Motor neuron (in vitro differentiated cells): ENCODE results near the gene TYMS. TPM values are rescaled to one million over a fixed set of nuclear protein-coding genes. Genes with fewer than 3 reads are reported as not detected.
"Not testable (repeated sequence)": the region's sequence is repeated elsewhere in the genome, so short reads cannot be mapped to it uniquely, and the experiment has no call there.

ENCODE experiments used
- ATAC-seq, 8 experiments: fragments of 200-7000 bp; cut with Tn5 transposase; replicated peaks in 6 of 8; 2 replicates each; pipeline ENCODE4 v1.8.0; 2021; ENCODE audit warnings: mild to moderate bottlenecking in 8 of 8, moderate library complexity in 8 of 8
- H3K27ac ChIP-seq, 2 donors: fragments of 250-450 bp; sonication (Bioruptor Pico); 2 replicates each; pipeline ENCODE4 v1.9.0; 2021; ENCODE audit warnings: antibody characterized with exemption in 2 of 2, mild to moderate bottlenecking in 2 of 2, moderate library complexity in 1 of 2
- H3K4me1 ChIP-seq, 2 donors: fragments of 250-450 bp; sonication (Bioruptor Pico); replicated peaks in 1 of 2; 2 replicates each; pipeline ENCODE4 v1.6.1; 2021; ENCODE audit warnings: antibody characterized with exemption in 2 of 2, mild to moderate bottlenecking in 2 of 2, moderate library complexity in 1 of 2
- H3K4me3 ChIP-seq, 5 donors: fragments of 250-450 bp; sonication (Bioruptor Pico); 2 replicates each; pipeline ENCODE4 v1.9.0; 2021; ENCODE audit warnings: antibody characterized with exemption in 5 of 5, mild to moderate bottlenecking in 5 of 5, moderate library complexity in 4 of 5
- whole genome bisulfite sequencing, 10 experiments: fragments of 450-650 bp; shearing (Covaris generic); methylation state at CpG; one replicate each; pipeline ENCODE4 v1.0.0; 2022; 5-methylcytosine and 5-hydroxymethylcytosine counted together
- in situ Hi-C, 9 experiments: fragments of 400-800 bp; cut with MboI; loops; one replicate each; pipeline ENCODE4 v1.15.0; 2021; ENCODE audit warnings: low sequenced_read_pairs in 9 of 9, low pct_unique_long_range_greater_than_20kb in 2 of 9; ENCODE audit not compliant: unreplicated experiment in 9 of 9
- total RNA-seq, 8 experiments: library from RNA; unstranded; fragments of 300-600 nt; gene quantifications; 2 replicates each; pipeline versions ENCODE4 v1.2.3 to v1.2.4, GENCODE V29; 2022

TYMS gene
- total RNA-seq, 8 experiments from 2014 or later: 6.5 to 127 (median 14.7) TPM

DNA sequence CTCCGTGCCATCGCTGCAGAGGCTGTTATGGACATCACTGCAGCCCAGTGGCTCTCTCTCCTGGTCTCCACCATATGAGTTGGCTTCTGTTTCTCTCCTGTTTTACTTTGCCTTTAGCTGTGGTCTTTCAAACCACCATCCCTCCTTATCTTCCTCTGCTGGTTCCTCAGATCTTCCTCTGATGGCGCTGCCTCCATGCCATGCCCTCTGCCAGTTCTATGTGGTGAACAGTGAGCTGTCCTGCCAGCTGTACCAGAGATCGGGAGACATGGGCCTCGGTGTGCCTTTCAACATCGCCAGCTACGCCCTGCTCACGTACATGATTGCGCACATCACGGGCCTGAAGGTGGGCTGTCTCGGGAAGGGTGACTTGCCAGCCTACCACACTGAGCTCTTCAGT, 13.1 kb downstream of the TYMS start:
- no peak for ATAC-seq
- Histone ChIP-seq H3K4me1 (no peaks in the 10 kb centered on the region), H3K4me3 (no peak overlapping the region), H3K27ac (no peak overlapping the region)
- in situ Hi-C loops: no loop called here
- WGBS, 10 experiments: 93 to 100% (median 99%) methylated on average over 2 to 10 of the region's 11 CpGs

DNA sequence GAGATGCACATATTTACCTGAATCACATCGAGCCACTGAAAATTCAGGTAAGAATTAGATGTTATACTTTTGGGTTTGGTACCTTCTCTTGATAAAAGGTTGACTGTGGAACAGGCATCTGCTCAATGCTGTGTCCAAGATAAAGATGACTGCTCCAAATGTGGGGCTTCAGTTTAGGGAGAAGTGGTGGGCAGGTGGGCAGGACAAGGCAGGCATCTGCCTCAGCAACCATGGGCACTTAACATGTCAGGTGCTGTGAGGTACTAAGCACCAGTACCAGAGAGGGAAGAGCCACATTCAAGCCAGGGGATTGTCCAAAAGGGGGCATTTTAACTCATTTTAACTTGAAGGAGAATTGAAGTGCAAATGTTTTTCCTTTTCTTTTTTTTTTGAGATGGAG, 14.0 kb downstream of the TYMS start:
- H3K4me3 ChIP-seq: no peak overlapping the region
- no peaks in the 10 kb centered on the region for H3K4me1 ChIP-seq
- no peak overlapping the region for H3K27ac ChIP-seq
- 80 to 100% (median 100%) methylated on average over 1 of the region's 1 CpG; no CpG with 5 or more reads in 2 of the 10 experiments for WGBS, 10 experiments
- no peak for ATAC-seq
- in situ Hi-C loops: no loop called here

DNA sequence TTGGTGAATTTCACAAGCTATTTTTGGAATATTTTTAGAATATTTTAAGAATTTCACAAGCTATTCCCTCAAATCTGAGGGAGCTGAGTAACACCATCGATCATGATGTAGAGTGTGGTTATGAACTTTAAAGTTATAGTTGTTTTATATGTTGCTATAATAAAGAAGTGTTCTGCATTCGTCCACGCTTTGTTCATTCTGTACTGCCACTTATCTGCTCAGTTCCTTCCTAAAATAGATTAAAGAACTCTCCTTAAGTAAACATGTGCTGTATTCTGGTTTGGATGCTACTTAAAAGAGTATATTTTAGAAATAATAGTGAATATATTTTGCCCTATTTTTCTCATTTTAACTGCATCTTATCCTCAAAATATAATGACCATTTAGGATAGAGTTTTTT, 15.9 kb downstream of the TYMS start:
- no peak for ATAC-seq
- H3K27ac ChIP-seq: no peak overlapping the region
- H3K4me1 ChIP-seq: no peaks in the 10 kb centered on the region
- H3K4me3 ChIP-seq: no peak overlapping the region
- WGBS, 10 experiments: 60 to 100% (median 95%) methylated on average over 1 to 3 of the region's 3 CpGs; no CpG with 5 or more reads in 2 of the 10 experiments
- in situ Hi-C loops: no loop called here

DNA sequence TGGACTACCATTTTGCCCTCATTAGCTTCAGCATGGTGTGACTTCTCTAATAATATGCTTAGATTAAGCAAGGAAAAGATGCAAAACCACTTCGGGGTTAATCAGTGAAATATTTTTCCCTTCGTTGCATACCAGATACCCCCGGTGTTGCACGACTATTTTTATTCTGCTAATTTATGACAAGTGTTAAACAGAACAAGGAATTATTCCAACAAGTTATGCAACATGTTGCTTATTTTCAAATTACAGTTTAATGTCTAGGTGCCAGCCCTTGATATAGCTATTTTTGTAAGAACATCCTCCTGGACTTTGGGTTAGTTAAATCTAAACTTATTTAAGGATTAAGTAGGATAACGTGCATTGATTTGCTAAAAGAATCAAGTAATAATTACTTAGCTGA, 16.3 kb downstream of the TYMS start:
- no peaks in the 10 kb centered on the region for H3K4me1 ChIP-seq
- in situ Hi-C loops: no loop called here
- H3K4me3 ChIP-seq: no peak overlapping the region
- ATAC-seq: no peak
- no peak overlapping the region for H3K27ac ChIP-seq
- WGBS, 10 experiments: 27 to 100% (median 85%) methylated on average over 1 to 5 of the region's 5 CpGs

DNA sequence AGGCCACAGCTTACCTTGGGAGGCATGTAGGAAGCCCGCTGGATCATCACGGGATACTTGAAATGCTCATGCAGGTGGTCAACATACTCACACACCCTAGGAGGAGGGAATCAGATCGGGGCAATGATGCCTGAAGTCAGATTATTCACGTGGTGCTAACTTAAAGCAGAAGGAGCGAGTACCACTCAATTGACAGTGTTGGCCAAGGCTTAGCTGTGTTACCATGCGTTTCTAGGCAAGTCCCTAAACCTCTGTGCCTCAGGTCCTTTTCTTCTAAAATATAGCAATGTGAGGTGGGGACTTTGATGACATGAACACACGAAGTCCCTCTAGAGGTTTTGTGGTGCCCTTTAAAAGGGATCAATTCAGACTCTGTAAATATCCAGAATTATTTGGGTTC, 17.9 kb downstream of the TYMS start:
- no peak overlapping the region for H3K4me3 ChIP-seq
- 90 to 100% (median 100%) methylated on average over 1 to 5 of the region's 7 CpGs; no CpG with 5 or more reads in 1 of the 10 experiments for WGBS, 10 experiments
- in situ Hi-C loops: no loop called here
- no peaks in the 10 kb centered on the region for H3K4me1 ChIP-seq
- no peak for ATAC-seq
- H3K27ac ChIP-seq: no peak overlapping the region

DNA sequence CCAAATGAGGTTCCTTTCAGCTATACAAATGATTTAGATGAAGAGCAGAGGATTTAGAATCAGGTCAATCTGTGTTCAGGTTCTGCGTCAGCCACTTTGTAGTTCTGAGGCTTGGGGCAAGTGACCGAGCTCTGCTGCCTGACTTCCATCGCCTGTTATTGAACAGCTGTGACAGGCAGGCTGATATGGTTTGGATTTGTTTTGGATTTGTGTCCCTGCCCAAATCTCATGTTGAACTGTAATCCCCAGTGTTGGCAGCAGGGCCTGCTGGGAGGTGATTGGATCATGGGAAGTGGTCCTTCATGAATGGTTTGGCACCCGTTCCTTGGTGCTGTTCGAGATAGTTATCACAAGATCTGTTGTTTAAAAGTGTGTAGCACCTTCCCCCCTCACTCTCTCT, 18.6 kb downstream of the TYMS start:
- Histone ChIP-seq H3K4me3 (no peak overlapping the region), H3K27ac (no peak overlapping the region), H3K4me1 (no peaks in the 10 kb centered on the region)
- in situ Hi-C loops: no loop called here
- no peak for ATAC-seq
- 80 to 100% (median 95%) methylated on average over 1 to 4 of the region's 5 CpGs; no CpG with 5 or more reads in 3 of the 10 experiments for WGBS, 10 experiments

DNA sequence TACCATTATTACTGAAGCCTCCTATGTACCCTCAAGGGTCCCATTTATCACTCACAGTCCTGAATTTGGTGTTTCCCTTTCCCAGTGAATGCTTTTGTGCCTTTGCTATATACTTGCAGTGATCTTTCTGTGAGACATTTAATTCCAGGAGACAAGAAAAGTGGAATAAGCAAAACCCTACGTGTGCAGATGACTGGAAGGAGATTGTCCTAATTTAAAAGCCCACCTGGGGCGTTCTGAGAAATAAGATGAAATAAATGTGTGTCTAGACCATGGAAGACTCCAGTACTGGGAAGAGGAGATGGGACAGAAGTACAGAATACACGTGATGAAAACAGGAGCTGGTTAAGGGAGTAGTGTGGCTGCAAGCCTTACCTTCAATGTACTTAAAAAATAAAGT, 19.3 kb downstream of the TYMS start:
- 57 to 100% (median 100%) methylated on average over 1 to 3 of the region's 3 CpGs; no CpG with 5 or more reads in 1 of the 10 experiments for WGBS, 10 experiments
- Histone ChIP-seq H3K4me1 (no peaks in the 10 kb centered on the region), H3K27ac (no peak overlapping the region), H3K4me3 (no peak overlapping the region)
- in situ Hi-C loops: no loop called here
- ATAC-seq: no peak

DNA sequence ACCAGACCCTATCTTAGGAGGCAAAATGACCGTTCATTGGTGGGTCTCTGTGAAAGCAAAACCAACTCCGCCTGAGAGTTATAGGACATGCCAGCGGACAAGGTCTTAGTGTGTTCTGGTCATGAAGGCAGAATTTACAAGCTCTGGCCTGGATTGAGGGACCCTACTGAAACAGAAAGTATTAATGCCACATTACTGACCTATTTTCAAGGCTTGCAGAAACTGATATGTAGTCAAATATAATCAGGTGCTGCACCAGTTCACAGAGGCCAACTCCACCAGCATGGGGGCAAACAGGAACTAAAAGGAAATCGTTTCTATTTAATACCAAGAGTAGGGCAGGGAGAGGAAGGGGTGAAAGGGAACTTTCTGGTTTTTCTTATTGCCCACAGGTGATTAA, 19.7 kb downstream of the TYMS start:
- ATAC-seq: no peak
- WGBS, 10 experiments: 50 to 97% (median 69%) methylated on average over 1 to 4 of the region's 4 CpGs; no CpG with 5 or more reads in 2 of the 10 experiments
- in situ Hi-C loops: no loop called here
- H3K4me1 ChIP-seq: no peaks in the 10 kb centered on the region
- H3K4me3 ChIP-seq: no peak overlapping the region
- H3K27ac ChIP-seq: no peak overlapping the region

DNA sequence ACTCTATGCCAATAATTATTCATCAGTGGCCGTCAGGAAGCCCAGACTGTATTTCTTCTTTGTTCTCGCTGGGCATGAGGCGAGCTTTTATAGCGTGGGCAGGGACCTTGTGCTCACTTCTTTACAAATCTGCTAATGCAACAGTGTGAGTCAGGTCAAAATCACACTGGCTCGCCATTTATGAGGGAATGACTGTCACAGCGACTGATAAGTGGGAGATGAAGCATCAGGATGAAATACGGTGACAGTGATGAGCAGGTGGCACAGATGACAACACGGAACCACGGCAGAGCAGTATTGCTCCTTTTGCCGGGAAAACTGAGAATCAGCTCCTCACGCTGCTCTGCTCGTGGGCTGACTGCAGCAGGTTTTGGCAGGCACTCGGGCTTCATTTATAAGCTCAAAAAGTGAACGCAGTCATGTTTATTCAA, 20.5 kb downstream of the TYMS start:
- no peak overlapping the region for H3K27ac ChIP-seq
- in situ Hi-C loops: no loop called here
- WGBS, 10 experiments: 47 to 97% (median 88%) methylated on average over 2 to 12 of the region's 14 CpGs
- no peak overlapping the region for H3K4me3 ChIP-seq
- ATAC-seq: peak in 5 of 8 experiments; percentile 80 to 91 (median 85)
- H3K4me1 ChIP-seq: no peaks in the 10 kb centered on the region

DNA sequence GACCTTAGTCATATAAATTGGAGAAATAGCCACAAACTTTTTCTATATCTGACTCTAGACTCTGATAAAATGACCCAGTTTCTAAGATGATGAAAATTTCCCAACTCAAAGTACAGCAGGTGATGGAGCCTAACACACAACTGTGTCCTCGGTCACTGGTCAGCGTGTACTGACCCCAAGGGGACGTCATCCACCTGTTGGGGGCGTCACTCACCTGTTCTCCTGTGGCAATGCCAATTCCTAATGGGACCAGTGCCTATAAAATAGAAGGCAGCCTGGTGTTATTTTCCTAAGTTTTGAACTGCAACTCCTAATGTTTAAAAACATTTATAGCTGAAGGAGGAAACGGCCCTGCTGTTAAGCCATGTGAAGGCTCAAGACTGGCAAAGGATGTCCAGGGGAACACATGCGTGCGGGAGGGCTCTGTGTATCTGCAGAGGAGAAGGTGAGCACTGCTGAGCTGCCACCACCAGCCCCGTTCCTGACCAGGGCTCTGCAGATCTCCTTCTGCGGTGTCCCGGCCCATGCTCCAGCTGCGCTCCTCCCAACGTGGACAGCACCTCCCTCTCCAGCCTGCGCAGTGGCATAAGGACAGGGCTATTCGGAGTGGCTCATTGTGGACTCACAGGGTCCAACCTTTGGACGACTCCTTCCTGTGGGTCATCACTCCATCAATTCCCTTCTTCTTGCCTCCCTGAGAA, 21.2 kb downstream of the TYMS start:
- in situ Hi-C loops: no loop called here
- no peak for ATAC-seq
- WGBS, 10 experiments: 70 to 100% (median 92%) methylated on average over 1 to 11 of the region's 15 CpGs; no CpG with 5 or more reads in 4 of the 10 experiments

DNA sequence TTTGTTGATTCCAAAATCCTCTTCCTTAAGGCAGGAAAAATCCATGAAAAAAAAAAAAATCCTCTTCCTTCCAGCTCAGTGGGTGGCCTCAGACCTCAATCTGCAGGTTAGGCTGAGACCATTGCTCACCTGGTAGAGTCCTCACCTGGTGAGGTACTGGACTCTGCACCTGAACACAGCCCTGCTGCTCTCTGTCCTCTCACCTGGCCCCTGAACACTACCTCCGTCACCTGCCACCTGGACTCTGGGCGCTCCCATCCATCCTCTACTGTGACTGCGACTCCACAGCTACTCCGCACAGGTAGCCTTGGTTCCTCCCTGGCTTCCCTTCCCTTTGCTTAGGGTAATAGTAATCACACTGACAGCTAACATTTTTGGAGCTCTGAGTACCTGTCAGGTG, 22.1 kb downstream of the TYMS start:
- H3K27ac ChIP-seq: no peak overlapping the region
- in situ Hi-C loops: no loop called here
- no peak for ATAC-seq
- H3K4me3 ChIP-seq: no peak overlapping the region
- 94 to 100% (median 100%) methylated on average over 2 to 4 of the region's 4 CpGs; no CpG with 5 or more reads in 6 of the 10 experiments for WGBS, 10 experiments
- no peaks in the 10 kb centered on the region for H3K4me1 ChIP-seq

More for the DNA sequence above, 21.2 kb downstream of the TYMS start:
- H3K27ac ChIP-seq: no peak overlapping the region
- no peak overlapping the region for H3K4me3 ChIP-seq
- H3K4me1 ChIP-seq: no peaks in the 10 kb centered on the region

DNA sequence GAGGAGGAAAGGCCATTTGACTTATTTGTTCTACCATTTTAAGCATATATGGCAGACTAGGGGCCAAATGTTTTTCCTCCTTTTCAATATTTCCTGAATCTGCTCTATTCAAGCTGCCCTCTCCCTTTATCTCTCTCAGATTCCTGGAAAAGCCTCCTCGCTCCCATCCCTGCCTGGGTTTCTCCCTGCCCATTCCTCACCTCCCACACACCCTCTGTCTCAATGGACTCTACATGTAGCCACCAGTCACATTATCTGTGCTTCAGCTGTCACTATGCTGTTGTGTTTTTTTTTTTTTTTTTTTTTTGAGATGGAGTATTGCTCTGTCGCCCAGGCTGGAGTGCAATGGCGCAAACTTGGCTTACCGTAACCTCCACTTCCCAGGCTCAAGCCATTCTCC, 22.9 kb downstream of the TYMS start:
- no peak overlapping the region for H3K4me3 ChIP-seq
- ATAC-seq: no peak
- H3K4me1 ChIP-seq: no peaks in the 10 kb centered on the region
- H3K27ac ChIP-seq: no peak overlapping the region
- in situ Hi-C loops: no loop called here
- WGBS, 10 experiments: 88 to 100% (median 100%) methylated on average over 1 to 4 of the region's 4 CpGs; no CpG with 5 or more reads in 4 of the 10 experiments

DNA sequence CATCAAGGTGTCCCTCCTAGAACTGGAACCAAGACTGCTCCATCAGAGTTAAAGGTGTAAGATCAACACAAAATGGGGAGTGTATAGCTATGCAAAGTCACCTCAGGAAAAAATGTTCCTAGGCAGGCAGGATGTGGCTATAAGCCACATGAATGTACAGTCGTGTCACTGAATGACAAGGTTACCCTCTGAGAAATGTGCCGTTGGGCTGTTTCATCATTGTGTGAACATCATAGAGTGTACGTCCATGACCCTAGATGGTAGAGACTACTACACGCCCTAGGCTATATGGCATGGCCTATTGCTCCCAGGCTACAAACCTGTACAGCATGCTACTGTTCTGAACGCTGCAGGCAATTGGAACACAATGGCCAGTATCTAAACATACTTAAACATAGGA, 24.5 kb downstream of the TYMS start:
- no peak for ATAC-seq
- in situ Hi-C loops: no loop called here
- WGBS, 10 experiments: 80 to 100% (median 100%) methylated on average over 1 to 4 of the region's 5 CpGs; no CpG with 5 or more reads in 1 of the 10 experiments
- Histone ChIP-seq H3K4me1 (no peaks in the 10 kb centered on the region), H3K27ac (no peak overlapping the region), H3K4me3 (no peak overlapping the region)

DNA sequence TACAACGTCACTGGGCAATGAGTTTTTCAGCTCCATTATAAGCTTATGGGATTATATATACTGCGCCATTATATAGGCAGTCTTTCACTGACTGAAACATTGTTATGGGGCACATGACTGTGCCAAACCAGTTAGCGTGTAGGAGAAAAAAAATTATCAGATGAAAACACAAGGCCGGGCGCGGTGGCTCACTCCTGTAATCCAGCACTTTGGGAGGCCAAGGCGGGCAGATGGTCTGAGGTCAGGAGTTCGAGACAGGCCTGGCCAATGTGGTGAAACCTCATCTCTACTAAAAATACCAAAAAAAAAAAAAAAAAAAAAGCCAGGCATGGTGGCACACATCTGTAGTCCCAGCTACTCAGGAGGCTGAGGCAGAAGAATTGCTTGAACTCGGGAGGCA, 25.0 kb downstream of the TYMS start:
- WGBS, 10 experiments: 50 to 100% (median 93%) methylated on average over 1 to 9 of the region's 9 CpGs; no CpG with 5 or more reads in 1 of the 10 experiments
- H3K27ac ChIP-seq, in situ Hi-C loops, ATAC-seq, H3K4me3 ChIP-seq, H3K4me1 ChIP-seq: not testable (repeated sequence)
